H1 (cell line): Measurements from ENCODE around the gene HTATSF1. TPM values are rescaled to one million over a fixed set of nuclear protein-coding genes. Genes with fewer than 3 reads are reported as not detected.

Experiments
- CTCF ChIA-PET: fragments of 300-600 bp; sonication (Branson Sonifier 250); formaldehyde crosslinking; loops from one replicate; lab custom pipeline; 2021; ENCODE audit not compliant: partially characterized antibody; lab: Charles Lee
- POLR2A ChIA-PET: fragments of 300-600 bp; sonication (Branson Sonifier 250); formaldehyde crosslinking; loops from one replicate; lab custom pipeline; 2021; ENCODE audit warnings: inconsistent platforms; ENCODE audit not compliant: partially characterized antibody; lab: Charles Lee
- DNase-seq, 2 experiments: peaks; one replicate each; pipeline versions ENCODE4 v3.0.0 to v3.0.0-alpha.2; 2010 to 2022; ENCODE audit warnings: low spot score in 2 of 2, low read depth in 1 of 2, mixed read lengths in 1 of 2
- FAIRE-seq: peaks from 2 replicates; lab custom pipeline; 2011; peaks lifted over from hg19 to GRCh38; lab: Jason Lieb, UNC
- H2AFZ ChIP-seq: 2 replicates; pipeline ENCODE4 v1.8.1; 2012; ENCODE audit warnings: low read length, inconsistent platforms
- H2AK5ac ChIP-seq: 2 replicates; pipeline ENCODE4 v1.6.1; 2013; ENCODE audit warnings: low read depth, low read length
- H2BK120ac ChIP-seq: replicated peaks from 2 replicates; pipeline ENCODE3; 2013; ENCODE audit warnings: low read depth, low read length, inconsistent platforms
- H2BK12ac ChIP-seq: 2 replicates; pipeline ENCODE4 v1.6.1; 2013; ENCODE audit warnings: low read depth, low read length
- H2BK15ac ChIP-seq: 2 replicates; pipeline ENCODE4 v1.6.1; 2013; ENCODE audit warnings: low read length
- H2BK20ac ChIP-seq: 2 replicates; pipeline ENCODE4 v1.6.1; 2013; ENCODE audit warnings: low read length
- H2BK5ac ChIP-seq: 2 replicates; pipeline ENCODE4 v1.6.1; 2013; ENCODE audit warnings: low read depth, low read length
- H3K14ac ChIP-seq: 2 replicates; pipeline ENCODE4 v1.6.1; 2013; ENCODE audit warnings: inconsistent platforms; ENCODE audit not compliant: insufficient read length
- H3K18ac ChIP-seq: 2 replicates; pipeline ENCODE4 v1.6.1; 2013; ENCODE audit warnings: low read length; ENCODE audit errors: extremely low read depth
- H3K23ac ChIP-seq: 2 replicates; pipeline ENCODE4 v1.6.1; 2013; ENCODE audit warnings: inconsistent platforms; ENCODE audit not compliant: insufficient read length
- H3K23me2 ChIP-seq: 2 replicates; pipeline ENCODE4 v1.6.1; 2013; ENCODE audit warnings: low read depth, low read length
- H3K27ac ChIP-seq: 2 replicates; pipeline ENCODE4 v1.6.1; 2011; ENCODE audit warnings: low read depth, low read length, inconsistent platforms
- H3K27me3 ChIP-seq, 4 experiments: replicated peaks in 1 of 4; 1 replicate in 1 of 4; 2 replicates in 3 of 4; pipeline versions ENCODE4 v1.6.1 to v1.8.1; 2011 to 2013; ENCODE audit warnings: low read length in 3 of 4, mild to moderate bottlenecking in 3 of 4, inconsistent platforms in 2 of 4, mixed read lengths in 2 of 4, moderate library complexity in 1 of 4; ENCODE audit not compliant: control insufficient read depth in 3 of 4, insufficient read depth in 3 of 4; ENCODE audit errors: extremely low read depth in 1 of 4
- H3K36me3 ChIP-seq, 4 experiments: 2 replicates each; pipeline versions ENCODE4 v1.6.1 to v1.8.1; 2011 to 2013; ENCODE audit warnings: mild to moderate bottlenecking in 4 of 4, low read length in 3 of 4, moderate library complexity in 2 of 4, control low read depth in 1 of 4, inconsistent platforms in 1 of 4; ENCODE audit not compliant: insufficient read depth in 4 of 4, control insufficient read depth in 2 of 4
- H3K4ac ChIP-seq: replicated peaks from 2 replicates; pipeline ENCODE3; 2013; ENCODE audit warnings: low read length, low read depth, mixed read lengths, inconsistent platforms; ENCODE audit not compliant: insufficient read length
- H3K4me1 ChIP-seq, 4 experiments: replicated peaks in 1 of 4; 1 replicate in 1 of 4; 2 replicates in 3 of 4; pipeline versions ENCODE4 v1.6.1 to v1.8.1; 2011 to 2013; ENCODE audit warnings: low read length in 3 of 4, inconsistent platforms in 2 of 4, mixed read lengths in 1 of 4; ENCODE audit not compliant: insufficient read depth in 4 of 4, control insufficient read depth in 3 of 4
- H3K4me2 ChIP-seq, 2 experiments: 2 replicates each; pipeline versions ENCODE4 v1.6.1 to v1.8.1; 2011 to 2013; ENCODE audit warnings: low read depth in 2 of 2, low read length in 2 of 2, control low read depth in 1 of 2, inconsistent platforms in 1 of 2, mild to moderate bottlenecking in 1 of 2; ENCODE audit not compliant: insufficient read depth in 1 of 2
- H3K4me3 ChIP-seq, 4 experiments: fragments of 200-600, 300-600 bp in 1 of 4; sonication (generic), shearing (Covaris generic), sonication (Bioruptor Twin) in 1 of 4; 2 replicates each; pipeline versions ENCODE4 v1.5.1 to v1.8.1; 2011 to 2016; ENCODE audit warnings: low read length in 4 of 4, low read depth in 3 of 4, control low read depth in 2 of 4, inconsistent platforms in 2 of 4, mild to moderate bottlenecking in 2 of 4, mixed read lengths in 1 of 4, moderate library complexity in 1 of 4; ENCODE audit not compliant: insufficient read depth in 2 of 4; ENCODE audit errors: extremely low read depth in 1 of 4
- H3K56ac ChIP-seq: replicated peaks from 2 replicates; pipeline ENCODE3; 2013; ENCODE audit warnings: low read depth, mild to moderate bottlenecking, mixed read lengths, low read length, inconsistent platforms; ENCODE audit not compliant: insufficient read length
- H3K79me1 ChIP-seq: 2 replicates; pipeline ENCODE4 v1.6.1; 2013; ENCODE audit warnings: low read depth, low read length, control low read depth
- H3K79me2 ChIP-seq, 2 experiments: 2 replicates each; pipeline versions ENCODE4 v1.6.1 to v1.8.1; 2012 to 2013; ENCODE audit warnings: low read length in 2 of 2, mild to moderate bottlenecking in 2 of 2, inconsistent platforms in 1 of 2; ENCODE audit not compliant: insufficient read depth in 2 of 2, control insufficient read depth in 1 of 2
- H3K9ac ChIP-seq, 4 experiments: replicated peaks in 1 of 4; 1 replicate in 1 of 4; 2 replicates in 3 of 4; pipeline versions ENCODE4 v1.6.1 to v1.8.1; 2011 to 2013; ENCODE audit warnings: low read depth in 3 of 4, low read length in 3 of 4, control low read depth in 2 of 4, mild to moderate bottlenecking in 2 of 4, moderate library complexity in 2 of 4, inconsistent platforms in 1 of 4; ENCODE audit errors: extremely low read depth in 1 of 4
- H3K9me3 ChIP-seq, 2 experiments: 2 replicates each; pipeline versions ENCODE4 v1.6.1 to v1.8.1; 2012 to 2013; ENCODE audit warnings: mild to moderate bottlenecking in 2 of 2, moderate library complexity in 2 of 2, control low read depth in 1 of 2, inconsistent platforms in 1 of 2, low read depth in 1 of 2, low read length in 1 of 2, mixed read lengths in 1 of 2; ENCODE audit not compliant: insufficient read depth in 2 of 2
- H4K20me1 ChIP-seq, 2 experiments: replicated peaks in 1 of 2; 2 replicates each; pipeline versions ENCODE3 to v1.8.1; 2011 to 2013; ENCODE audit warnings: inconsistent platforms in 2 of 2, low read length in 2 of 2, mild to moderate bottlenecking in 1 of 2; ENCODE audit not compliant: insufficient read depth in 2 of 2, control insufficient read depth in 1 of 2
- H4K5ac ChIP-seq: 2 replicates; pipeline ENCODE4 v1.6.1; 2013; ENCODE audit warnings: low read length, low read depth, mixed read lengths, inconsistent platforms; ENCODE audit not compliant: insufficient read length
- H4K8ac ChIP-seq: 2 replicates; pipeline ENCODE4 v1.8.0; 2013; ENCODE audit warnings: mild to moderate bottlenecking, moderate library complexity, low read length, inconsistent platforms; ENCODE audit not compliant: insufficient read depth; ENCODE audit errors: extremely low read depth
- H4K91ac ChIP-seq: replicated peaks from 2 replicates; pipeline ENCODE3; 2013; ENCODE audit warnings: low read length, mixed read lengths, inconsistent platforms; ENCODE audit not compliant: insufficient read length
- ASH2L ChIP-seq: fragments of 200-600, 300-600 bp; sonication (generic); IDR thresholded peaks from one replicate; pipeline ENCODE4 v1.7.1; 2017; ENCODE audit warnings: low read length
- BACH1 ChIP-seq: IDR thresholded peaks from 2 replicates; pipeline ENCODE4 v1.6.1; 2012; ENCODE audit warnings: low read length, improper control_type of control experiment
- GABPA ChIP-seq: IDR thresholded peaks from 2 replicates; pipeline ENCODE4 v1.6.1; 2011; ENCODE audit warnings: mild to moderate bottlenecking, low read length, moderate library complexity, borderline replicate concordance; ENCODE audit not compliant: insufficient read depth
- JUN ChIP-seq: IDR thresholded peaks from 2 replicates; pipeline ENCODE4 v1.6.1; 2011; ENCODE audit warnings: low read depth, mild to moderate bottlenecking, improper control_type of control experiment, low read length
- MAFK ChIP-seq: IDR thresholded peaks from 2 replicates; pipeline ENCODE4 v1.6.1; 2012; ENCODE audit warnings: low read depth, mild to moderate bottlenecking, improper control_type of control experiment, low read length
- POLR2AphosphoS5 ChIP-seq: IDR thresholded peaks from 2 replicates; pipeline ENCODE4 v1.6.1; 2011; ENCODE audit warnings: low read depth, low read length
- RAD21 ChIP-seq, 2 experiments: IDR thresholded peaks in 1 of 2; conservative IDR thresholded peaks in 1 of 2; 2 replicates each; pipeline ENCODE4 v1.6.1; 2011; ENCODE audit warnings: low read depth in 2 of 2, low read length in 2 of 2, improper control_type of control experiment in 1 of 2, inconsistent platforms in 1 of 2, mild to moderate bottlenecking in 1 of 2, moderate library complexity in 1 of 2
- SIN3A ChIP-seq, 2 experiments: IDR thresholded peaks in 1 of 2; conservative IDR thresholded peaks in 1 of 2; 2 replicates each; pipeline ENCODE4 v1.6.1; 2011 to 2012; ENCODE audit warnings: low read length in 2 of 2, improper control_type of control experiment in 1 of 2, low read depth in 1 of 2, mild to moderate bottlenecking in 1 of 2
- SIX5 ChIP-seq: IDR thresholded peaks from 2 replicates; pipeline ENCODE4 v1.6.1; 2011; ENCODE audit warnings: mild to moderate bottlenecking, low read depth, low read length
- SP4 ChIP-seq: IDR thresholded peaks from 2 replicates; pipeline ENCODE4 v1.6.1; 2012; ENCODE audit warnings: low read length, inconsistent platforms
- TAF7 ChIP-seq: optimal IDR thresholded peaks from 2 replicates; pipeline ENCODE3; 2011; ENCODE audit warnings: low read depth, mild to moderate bottlenecking, inconsistent platforms, low read length, moderate library complexity, borderline replicate concordance
- TEAD4 ChIP-seq: IDR thresholded peaks from 2 replicates; pipeline ENCODE4 v1.6.1; 2012; ENCODE audit warnings: low read depth, low read length, inconsistent platforms, mixed read lengths
- ZNF274 ChIP-seq: IDR thresholded peaks from 2 replicates; pipeline ENCODE4 v1.7.0; 2012; ENCODE audit warnings: low read length, borderline replicate concordance; ENCODE audit errors: extremely low read depth
- WGBS, 2 experiments: shearing (Covaris generic) in 1 of 2; methylation state at CpG; one replicate each; pipeline versions ENCODE4 v1.1.6 to v1.1.7; 2013 to 2015; ENCODE audit warnings: low lambda C conversion rate in 2 of 2, mixed read lengths in 2 of 2, inconsistent platforms in 1 of 2, low coverage in 1 of 2, missing lambda C conversion rate in 1 of 2; ENCODE audit not compliant: insufficient replicate concordance in 2 of 2, insufficient coverage in 1 of 2, insufficient read length in 1 of 2; ENCODE audit errors: extremely low coverage in 1 of 2, missing lambda C conversion rate in 1 of 2; 5-methylcytosine and 5-hydroxymethylcytosine counted together
- polyA plus RNA-seq, 7 experiments: library from polyadenylated mRNA; depleted of rRNA in 3 of 7; stranded (reverse) in 5 of 7; unstranded in 2 of 7; fragments of >200 nt in 5 of 7; fragments of 200-250 nt in 2 of 7; gene quantifications; 1 replicate in 5 of 7; 2 replicates in 1 of 7; 4 replicates in 1 of 7; pipeline versions ENCODE4 v1.2.1 to v1.2.3, GENCODE V29; 2011 to 2013; ENCODE audit warnings: missing spikeins in 2 of 7, mixed read lengths in 2 of 7
- total RNA-seq: library from RNA; stranded (reverse); fragmentation: NEBNext Ultra II Directional; extraction: Animal tissue kit (Norgen Biotek cat#: 25700); gene quantifications from 2 replicates; pipeline ENCODE4 v1.2.1, GENCODE V29; 2021
- TF ChIP-seq, protein P1 (sequence below): IDR thresholded peaks from 2 replicates; pipeline ENCODE4 v1.6.1; 2012; ENCODE audit warnings: inconsistent platforms

The HTATSF1 gene
- total and polyA plus RNA-seq, 2 of the 8 experiments (the other 6 are each of a cell fraction or from before 2014, with no cell fraction given): 1.2 to 49.3 TPM

GRCh38 chrX:136540226-136540625, 42.8 kb downstream of the HTATSF1 start (continued):
- TF ChIP-seq POLR2AphosphoS5: no peak

- no peak overlapping the region for H2BK12ac ChIP-seq
- no peak for FAIRE-seq
- 85% methylated on average over 2 of the region's 3 CpGs; no CpG with 5 or more reads in 1 of the 2 experiments for WGBS, 2 experiments
- no peak overlapping the region for H3K18ac ChIP-seq
- CTCF ChIA-PET: no interaction called here
- H3K14ac ChIP-seq: no peak overlapping the region
- no peaks in the 10 kb centered on the region for H3K27me3 ChIP-seq
- H4K91ac ChIP-seq: no peak overlapping the region
- H2AK5ac ChIP-seq: no peak overlapping the region
- H3K56ac ChIP-seq: no peak overlapping the region
- H3K4me2 ChIP-seq: no peak overlapping the region
- no peaks in the 10 kb centered on the region for H3K79me1 ChIP-seq
- no peak overlapping the region for H2BK20ac ChIP-seq
- H4K8ac ChIP-seq: no peak overlapping the region
- H3K4ac ChIP-seq: no peak overlapping the region
- H3K23ac ChIP-seq: no peak overlapping the region
- DNase-seq: no peak
- H3K23me2 ChIP-seq: no peaks in the 10 kb centered on the region
- no peaks in the 10 kb centered on the region for H3K36me3 ChIP-seq
- no peak overlapping the region for H3K4me3 ChIP-seq
- POLR2A ChIA-PET: no interaction called here
- no peak overlapping the region for H2BK120ac ChIP-seq
- H4K5ac ChIP-seq: no peak overlapping the region
- H3K9ac ChIP-seq: no peak overlapping the region
- H3K9me3 ChIP-seq: no peaks in the 10 kb centered on the region
- no peaks in the 10 kb centered on the region for H3K79me2 ChIP-seq
- no peak overlapping the region for H3K27ac ChIP-seq
- H3K4me1 ChIP-seq: no peaks in the 10 kb centered on the region
- H2BK5ac ChIP-seq: no peak overlapping the region
- H2BK15ac ChIP-seq: no peak overlapping the region
- no peak overlapping the region for H2AFZ ChIP-seq
- H4K20me1 ChIP-seq: no peaks in the 10 kb centered on the region
- TF ChIP-seq MAFK (no peak), ASH2L (no peak), JUN (no peak), TEAD4 (no peak), TAF7 (no peak), SIX5 (no peak), GABPA (no peak), SIN3A (conservative IDR thresholded peaks at IDR 0.05 in 1 of 2, IDR thresholded peaks at IDR 0.05 in 1 of 2; ENCODE audit: low read depth in 1 of 2, low read length in 2 of 2) (no peak), SP4 (no peak), RAD21 (IDR thresholded peaks at IDR 0.05 in 1 of 2, conservative IDR thresholded peaks at IDR 0.05 in 1 of 2; ENCODE audit: low read depth in 2 of 2, low read length in 2 of 2) (no peak), BACH1 (no peak), ZNF274 (no peak)
- TF ChIP-seq, protein P1, sequence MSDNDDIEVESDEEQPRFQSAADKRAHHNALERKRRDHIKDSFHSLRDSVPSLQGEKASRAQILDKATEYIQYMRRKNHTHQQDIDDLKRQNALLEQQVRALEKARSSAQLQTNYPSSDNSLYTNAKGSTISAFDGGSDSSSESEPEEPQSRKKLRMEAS: no peak
Observed at GRCh38 chrX:136541294-136541693, 43.9 kb downstream of the HTATSF1 start.
